ENCODE results near the gene CD81.

GRCh38 chr11:2377511-2378443 lies 667 bp downstream of the CD81 start:
- TF ChIP-seq, protein P1, sequence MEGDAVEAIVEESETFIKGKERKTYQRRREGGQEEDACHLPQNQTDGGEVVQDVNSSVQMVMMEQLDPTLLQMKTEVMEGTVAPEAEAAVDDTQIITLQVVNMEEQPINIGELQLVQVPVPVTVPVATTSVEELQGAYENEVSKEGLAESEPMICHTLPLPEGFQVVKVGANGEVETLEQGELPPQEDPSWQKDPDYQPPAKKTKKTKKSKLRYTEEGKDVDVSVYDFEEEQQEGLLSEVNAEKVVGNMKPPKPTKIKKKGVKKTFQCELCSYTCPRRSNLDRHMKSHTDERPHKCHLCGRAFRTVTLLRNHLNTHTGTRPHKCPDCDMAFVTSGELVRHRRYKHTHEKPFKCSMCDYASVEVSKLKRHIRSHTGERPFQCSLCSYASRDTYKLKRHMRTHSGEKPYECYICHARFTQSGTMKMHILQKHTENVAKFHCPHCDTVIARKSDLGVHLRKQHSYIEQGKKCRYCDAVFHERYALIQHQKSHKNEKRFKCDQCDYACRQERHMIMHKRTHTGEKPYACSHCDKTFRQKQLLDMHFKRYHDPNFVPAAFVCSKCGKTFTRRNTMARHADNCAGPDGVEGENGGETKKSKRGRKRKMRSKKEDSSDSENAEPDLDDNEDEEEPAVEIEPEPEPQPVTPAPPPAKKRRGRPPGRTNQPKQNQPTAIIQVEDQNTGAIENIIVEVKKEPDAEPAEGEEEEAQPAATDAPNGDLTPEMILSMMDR (IDR thresholded peaks at IDR 0.05 in 4 of 5, conservative IDR thresholded peaks at IDR 0.05 in 1 of 5): no peak
- TF ChIP-seq POLR2A (IDR thresholded peaks at IDR 0.05): peak in 1 of 2 donors; percentile 34

Data from gastrocnemius medialis (tissue), 4 donors.